T-helper 1 cell treated with Interleukin-12 subunit alpha and Interleukin-12 subunit beta and Interleukin-4 antibody, amounts not matched to agents 30 μg/mL and 1 μg/mL, for 36 hours (primary cell): ENCODE results near the gene ZNF750.

ENCODE experiments used
- H3K27ac Mint-ChIP-seq: one replicate; pipeline ENCODE4 v1.8.0; 2021; ENCODE audit warnings: mild to moderate bottlenecking, mixed read lengths
- H3K27me3 Mint-ChIP-seq: one replicate; pipeline ENCODE4 v1.8.0; 2021; ENCODE audit warnings: low read depth, mixed read lengths
- H3K36me3 Mint-ChIP-seq: one replicate; pipeline ENCODE4 v1.8.0; 2021; ENCODE audit warnings: low read depth, mixed read lengths
- H3K4me1 Mint-ChIP-seq: one replicate; pipeline ENCODE4 v1.8.0; 2021; ENCODE audit warnings: low read depth, mixed read lengths
- H3K4me3 Mint-ChIP-seq: one replicate; pipeline ENCODE4 v1.8.0; 2021; ENCODE audit warnings: mild to moderate bottlenecking, moderate library complexity, mixed read lengths
- H3K9me3 Mint-ChIP-seq: one replicate; pipeline ENCODE4 v1.8.0; 2021; ENCODE audit warnings: mixed read lengths

The ZNF750 gene

GRCh38 chr17:82836823-82837357 lies 2.9 kb downstream of the ZNF750 start:
- Mint-ChIP-seq H3K36me3 (no peaks in the 10 kb centered on the region), H3K4me3 (no peak overlapping the region)

GRCh38 chr17:82835766-82836512 lies 3.9 kb downstream of the ZNF750 start:
- H3K4me3 Mint-ChIP-seq, result no peak overlapping the region
- H3K36me3 Mint-ChIP-seq, result no peaks in the 10 kb centered on the region
- H3K4me1 Mint-ChIP-seq, result peaks cover 4% of the 10 kb centered on the region
- H3K27me3 Mint-ChIP-seq, result no peaks in the 10 kb centered on the region
- H3K27ac Mint-ChIP-seq, result no peak overlapping the region
- H3K9me3 Mint-ChIP-seq, result no peaks in the 10 kb centered on the region

More at GRCh38 chr17:82836823-82837357, 2.9 kb downstream of the ZNF750 start:
- Mint-ChIP-seq H3K4me1 (peaks cover 4% of the 10 kb centered on the region), H3K27ac (no peak overlapping the region), H3K9me3 (no peaks in the 10 kb centered on the region), H3K27me3 (no peaks in the 10 kb centered on the region)

GRCh38 chr17:82835122-82835521 lies 4.7 kb downstream of the ZNF750 start:
- no peak overlapping the region for H3K27ac Mint-ChIP-seq
- peaks cover 4% of the 10 kb centered on the region for H3K4me1 Mint-ChIP-seq
- H3K4me3 Mint-ChIP-seq, result no peak overlapping the region
- no peaks in the 10 kb centered on the region for H3K27me3 Mint-ChIP-seq
- H3K36me3 Mint-ChIP-seq, result no peaks in the 10 kb centered on the region
- no peaks in the 10 kb centered on the region for H3K9me3 Mint-ChIP-seq

GRCh38 chr17:82832881-82833475 lies 6.8 kb downstream of the ZNF750 start:
- Mint-ChIP-seq H3K4me3 (no peak overlapping the region), H3K27me3 (no peaks in the 10 kb centered on the region), H3K36me3 (peaks cover 13% of the 10 kb centered on the region), H3K4me1 (peaks cover 6% of the 10 kb centered on the region), H3K27ac (no peak overlapping the region), H3K9me3 (no peaks in the 10 kb centered on the region)

GRCh38 chr17:82832411-82832810 lies 7.4 kb downstream of the ZNF750 start:
- peaks cover 6% of the 10 kb centered on the region for H3K4me1 Mint-ChIP-seq
- H3K27ac Mint-ChIP-seq, result no peak overlapping the region
- H3K9me3 Mint-ChIP-seq, result peaks cover 4% of the 10 kb centered on the region
- H3K4me3 Mint-ChIP-seq, result no peak overlapping the region
- H3K27me3 Mint-ChIP-seq, result no peaks in the 10 kb centered on the region
- H3K36me3 Mint-ChIP-seq, result peaks cover 19% of the 10 kb centered on the region

- Mint-ChIP-seq H3K4me1 (peaks cover 9% of the 10 kb centered on the region), H3K4me3 (no peak overlapping the region), H3K9me3 (peaks cover 4% of the 10 kb centered on the region), H3K27ac (no peak overlapping the region), H3K36me3 (peaks cover 19% of the 10 kb centered on the region), H3K27me3 (no peaks in the 10 kb centered on the region)
These were observed 8.0 kb downstream of the ZNF750 start for GRCh38 chr17:82831818-82832200.

GRCh38 chr17:82831041-82831817 lies 8.6 kb downstream of the ZNF750 start:
- Mint-ChIP-seq H3K4me1 (peaks cover 8% of the 10 kb centered on the region), H3K27ac (no peak overlapping the region), H3K27me3 (no peaks in the 10 kb centered on the region), H3K4me3 (no peak overlapping the region), H3K36me3 (peaks cover 19% of the 10 kb centered on the region), H3K9me3 (peaks cover 4% of the 10 kb centered on the region)

- H3K4me1 Mint-ChIP-seq, result peaks cover 8% of the 10 kb centered on the region
- no peak overlapping the region for H3K4me3 Mint-ChIP-seq
- peaks cover 4% of the 10 kb centered on the region for H3K9me3 Mint-ChIP-seq
- H3K36me3 Mint-ChIP-seq, result peaks cover 19% of the 10 kb centered on the region
- no peaks in the 10 kb centered on the region for H3K27me3 Mint-ChIP-seq
- no peak overlapping the region for H3K27ac Mint-ChIP-seq
These were observed 9.6 kb downstream of the ZNF750 start for GRCh38 chr17:82830249-82830661.

- H3K36me3 Mint-ChIP-seq, result peaks cover 22% of the 10 kb centered on the region
- H3K9me3 Mint-ChIP-seq, result peaks cover 4% of the 10 kb centered on the region
- H3K4me3 Mint-ChIP-seq, result no peak overlapping the region
- H3K4me1 Mint-ChIP-seq, result peaks cover 8% of the 10 kb centered on the region
- H3K27me3 Mint-ChIP-seq, result no peaks in the 10 kb centered on the region
- H3K27ac Mint-ChIP-seq, result no peak overlapping the region
These were observed 10.8 kb downstream of the ZNF750 start for GRCh38 chr17:82828875-82829487.

- Mint-ChIP-seq H3K4me1 (peaks cover 9% of the 10 kb centered on the region), H3K36me3 (peaks cover 26% of the 10 kb centered on the region), H3K27me3 (no peaks in the 10 kb centered on the region), H3K27ac (no peak overlapping the region), H3K9me3 (peaks cover 4% of the 10 kb centered on the region), H3K4me3 (no peak overlapping the region)
These were observed 12.9 kb downstream of the ZNF750 start for GRCh38 chr17:82826956-82827355.

GRCh38 chr17:82826211-82826610 lies 13.6 kb downstream of the ZNF750 start:
- Mint-ChIP-seq H3K27ac (no peak overlapping the region), H3K36me3 (peaks cover 28% of the 10 kb centered on the region), H3K9me3 (peaks cover 4% of the 10 kb centered on the region), H3K4me3 (no peak overlapping the region), H3K27me3 (no peaks in the 10 kb centered on the region), H3K4me1 (peaks cover 9% of the 10 kb centered on the region)

- peaks cover 5% of the 10 kb centered on the region for H3K9me3 Mint-ChIP-seq
- no peak overlapping the region for H3K27ac Mint-ChIP-seq
- no peaks in the 10 kb centered on the region for H3K27me3 Mint-ChIP-seq
- H3K4me3 Mint-ChIP-seq, result no peak overlapping the region
- peaks cover 32% of the 10 kb centered on the region for H3K36me3 Mint-ChIP-seq
- H3K4me1 Mint-ChIP-seq, result peaks cover 12% of the 10 kb centered on the region
These were observed 14.2 kb downstream of the ZNF750 start for GRCh38 chr17:82825540-82826124.

- H3K4me3 Mint-ChIP-seq, result no peak overlapping the region
- H3K27ac Mint-ChIP-seq, result no peak overlapping the region
- H3K9me3 Mint-ChIP-seq, result peaks cover 12% of the 10 kb centered on the region
- H3K27me3 Mint-ChIP-seq, result no peaks in the 10 kb centered on the region
- H3K36me3 Mint-ChIP-seq, result peaks cover 35% of the 10 kb centered on the region
- H3K4me1 Mint-ChIP-seq, result peaks cover 9% of the 10 kb centered on the region
These were observed 16.8 kb downstream of the ZNF750 start for GRCh38 chr17:82823004-82823403.

GRCh38 chr17:82822281-82822680 lies 17.5 kb downstream of the ZNF750 start:
- Mint-ChIP-seq H3K4me3 (no peak overlapping the region), H3K36me3 (peaks cover 36% of the 10 kb centered on the region), H3K9me3 (peaks cover 8% of the 10 kb centered on the region), H3K27ac (no peak overlapping the region), H3K4me1 (peaks cover 9% of the 10 kb centered on the region), H3K27me3 (no peaks in the 10 kb centered on the region)
